ENCODE results near the gene CACNA2D1. TPM values are rescaled to one million over a fixed set of nuclear protein-coding genes. Genes with fewer than 3 reads are reported as not detected.

CACNA2D1 gene
- polyA plus RNA-seq, 1 experiment: 19.5 TPM

DNA sequence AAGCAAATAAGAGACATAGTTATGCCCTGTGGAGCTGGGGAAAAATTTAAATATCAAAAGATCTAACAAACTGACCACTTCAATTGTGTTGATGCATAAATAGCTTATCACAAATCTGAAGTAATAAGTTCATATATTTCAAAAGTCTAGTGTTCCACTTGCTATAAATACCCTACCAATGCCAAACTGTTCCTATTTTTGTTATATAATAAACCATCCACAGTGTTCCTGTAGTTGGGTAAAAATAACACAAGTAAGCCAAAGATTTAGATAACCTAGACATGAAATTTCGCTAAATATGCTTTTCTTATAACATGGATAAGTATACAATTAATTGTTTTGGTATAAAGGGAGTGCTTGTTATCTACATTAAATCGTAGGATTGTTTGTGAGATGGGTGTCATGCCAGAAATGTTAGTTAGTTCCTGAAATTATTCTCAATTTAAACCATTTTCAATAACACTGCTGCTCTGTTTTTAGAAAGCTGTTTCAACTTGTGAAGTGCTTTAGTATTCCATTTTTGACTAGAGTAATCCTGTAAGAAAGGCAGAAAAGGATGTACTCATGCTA lies 85.5 kb downstream of the CACNA2D1 start:
- no peaks in the 10 kb centered on the region for H3K27me3 ChIP-seq (ENCODE audit: control insufficient read depth, insufficient read depth, low read length)
- no peaks in the 10 kb centered on the region for H3K9me3 ChIP-seq (ENCODE audit: control insufficient read depth, insufficient read depth, low read length)
- DNase-seq (ENCODE audit: low read depth, low spot score): no peak
- ChIA-PET CTCF (no interaction called here), POLR2A (no interaction called here)
- H3K27ac ChIP-seq (ENCODE audit: low read depth, low read length): no peak overlapping the region
- H3K4me3 ChIP-seq (ENCODE audit: low read depth, low read length): no peak overlapping the region
- TF ChIP-seq, protein P1, sequence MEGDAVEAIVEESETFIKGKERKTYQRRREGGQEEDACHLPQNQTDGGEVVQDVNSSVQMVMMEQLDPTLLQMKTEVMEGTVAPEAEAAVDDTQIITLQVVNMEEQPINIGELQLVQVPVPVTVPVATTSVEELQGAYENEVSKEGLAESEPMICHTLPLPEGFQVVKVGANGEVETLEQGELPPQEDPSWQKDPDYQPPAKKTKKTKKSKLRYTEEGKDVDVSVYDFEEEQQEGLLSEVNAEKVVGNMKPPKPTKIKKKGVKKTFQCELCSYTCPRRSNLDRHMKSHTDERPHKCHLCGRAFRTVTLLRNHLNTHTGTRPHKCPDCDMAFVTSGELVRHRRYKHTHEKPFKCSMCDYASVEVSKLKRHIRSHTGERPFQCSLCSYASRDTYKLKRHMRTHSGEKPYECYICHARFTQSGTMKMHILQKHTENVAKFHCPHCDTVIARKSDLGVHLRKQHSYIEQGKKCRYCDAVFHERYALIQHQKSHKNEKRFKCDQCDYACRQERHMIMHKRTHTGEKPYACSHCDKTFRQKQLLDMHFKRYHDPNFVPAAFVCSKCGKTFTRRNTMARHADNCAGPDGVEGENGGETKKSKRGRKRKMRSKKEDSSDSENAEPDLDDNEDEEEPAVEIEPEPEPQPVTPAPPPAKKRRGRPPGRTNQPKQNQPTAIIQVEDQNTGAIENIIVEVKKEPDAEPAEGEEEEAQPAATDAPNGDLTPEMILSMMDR (IDR thresholded peaks at IDR 0.05; ENCODE audit: low read depth, low read length): no peak

DNA sequence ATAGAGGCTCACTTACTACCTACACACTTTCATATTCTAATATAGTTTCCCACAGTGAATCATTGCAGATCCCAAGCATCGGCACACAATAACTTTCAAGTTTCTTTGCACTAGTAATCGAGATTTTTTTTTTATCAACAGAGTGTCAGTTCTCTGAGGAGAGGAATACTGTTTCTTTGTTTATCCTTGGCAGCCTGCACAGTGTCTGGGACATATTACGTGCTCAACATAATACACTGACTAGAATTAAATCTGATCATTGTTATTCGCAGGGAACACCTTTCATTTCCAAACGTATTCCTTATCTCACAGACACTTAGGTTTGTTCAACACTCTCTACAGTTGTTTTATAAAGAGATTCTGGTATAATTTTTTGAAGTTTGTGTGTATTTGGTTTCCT lies 95.3 kb downstream of the CACNA2D1 start:
- ChIA-PET POLR2A (no interaction called here), CTCF (no interaction called here)
- DNase-seq (ENCODE audit: low read depth, low spot score): no peak
- Histone ChIP-seq H3K27ac (ENCODE audit: low read depth, low read length) (no peak overlapping the region), H3K4me3 (ENCODE audit: low read depth, low read length) (peak overlapping the region; percentile 17; the same call in 1 of the 2 replicates), H3K27me3 (ENCODE audit: control insufficient read depth, insufficient read depth, low read length) (no peaks in the 10 kb centered on the region), H3K9me3 (ENCODE audit: control insufficient read depth, insufficient read depth, low read length) (no peaks in the 10 kb centered on the region)
- TF ChIP-seq, protein P1 (IDR thresholded peaks at IDR 0.05; ENCODE audit: low read depth, low read length): no peak

DNA sequence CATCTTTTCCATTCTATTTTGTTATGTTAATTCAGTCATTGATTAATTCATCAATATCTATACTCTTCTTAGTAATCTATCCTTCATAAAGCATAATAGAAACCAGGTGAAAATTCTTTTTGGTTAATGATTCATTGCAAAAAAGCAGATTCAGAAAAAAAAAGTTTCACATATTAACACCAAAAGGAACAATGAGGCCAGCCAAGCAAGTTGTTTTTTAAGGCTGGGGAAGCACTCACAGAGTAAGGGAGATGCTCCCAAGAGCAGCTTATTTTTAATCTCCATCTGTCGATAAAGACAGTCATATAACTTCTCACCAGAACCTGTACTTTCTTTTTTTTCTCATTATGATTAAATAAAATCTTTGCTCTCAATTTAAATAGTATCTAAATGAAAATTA lies 95.8 kb downstream of the CACNA2D1 start:
- H3K27ac ChIP-seq (ENCODE audit: low read depth, low read length): no peak overlapping the region
- CTCF ChIA-PET: no interaction called here
- H3K9me3 ChIP-seq (ENCODE audit: control insufficient read depth, insufficient read depth, low read length): no peaks in the 10 kb centered on the region
- POLR2A ChIA-PET: no interaction called here
- peak overlapping the region; percentile 17; the same call in 1 of the 2 replicates for H3K4me3 ChIP-seq (ENCODE audit: low read depth, low read length)
- TF ChIP-seq, protein P1 (IDR thresholded peaks at IDR 0.05; ENCODE audit: low read depth, low read length): no peak
- H3K27me3 ChIP-seq (ENCODE audit: control insufficient read depth, insufficient read depth, low read length): no peaks in the 10 kb centered on the region
- DNase-seq (ENCODE audit: low read depth, low spot score): no peak

DNA sequence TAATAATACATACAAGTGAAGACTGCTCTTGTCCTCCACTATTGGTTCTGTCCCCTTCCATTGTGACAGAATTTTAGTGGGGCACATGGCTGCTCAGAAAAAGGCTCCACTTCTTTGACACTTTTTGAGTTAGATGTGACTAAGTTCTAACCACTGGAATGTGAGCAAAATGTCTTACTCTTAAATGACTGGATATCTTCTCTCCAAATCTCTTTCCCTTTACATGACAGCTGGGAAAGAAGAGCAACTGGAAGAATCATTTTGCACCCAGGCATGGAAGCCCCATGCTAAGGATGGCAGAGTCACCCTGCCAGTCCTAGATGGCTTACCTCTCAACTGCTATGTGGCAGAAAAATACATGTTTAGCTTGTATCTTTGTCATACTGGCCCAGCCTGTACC lies 97.7 kb downstream of the CACNA2D1 start:
- Histone ChIP-seq H3K4me3 (ENCODE audit: low read depth, low read length) (no peak overlapping the region), H3K27me3 (ENCODE audit: control insufficient read depth, insufficient read depth, low read length) (no peaks in the 10 kb centered on the region), H3K27ac (ENCODE audit: low read depth, low read length) (no peak overlapping the region), H3K9me3 (ENCODE audit: control insufficient read depth, insufficient read depth, low read length) (no peaks in the 10 kb centered on the region)
- POLR2A ChIA-PET: no interaction called here
- TF ChIP-seq, protein P1 (IDR thresholded peaks at IDR 0.05; ENCODE audit: low read depth, low read length): no peak
- DNase-seq (ENCODE audit: low read depth, low spot score): no peak
- CTCF ChIA-PET: no interaction called here

DNA sequence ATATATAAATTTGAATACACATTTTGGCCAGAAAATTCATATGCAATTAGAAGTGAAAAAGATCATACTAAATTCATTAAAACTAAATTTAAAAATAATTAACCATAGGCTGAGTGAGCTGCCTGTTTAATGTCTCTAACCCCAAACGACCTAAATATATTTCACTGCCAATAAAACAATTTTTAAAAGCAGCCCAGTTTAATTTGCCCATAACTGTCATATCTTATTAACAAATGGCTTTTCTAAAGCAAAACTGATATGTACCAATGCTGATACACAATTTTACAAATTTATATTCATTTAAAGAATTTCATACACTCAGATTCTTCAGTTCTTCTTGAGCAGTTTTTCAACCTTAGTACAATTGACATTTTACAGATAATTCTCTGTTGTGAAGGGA lies 99.9 kb downstream of the CACNA2D1 start:
- no peak for DNase-seq (ENCODE audit: low read depth, low spot score)

More for the DNA sequence above, 99.9 kb downstream of the CACNA2D1 start:
- H3K9me3 ChIP-seq (ENCODE audit: control insufficient read depth, insufficient read depth, low read length): no peaks in the 10 kb centered on the region
- POLR2A ChIA-PET: no interaction called here
- H3K27ac ChIP-seq (ENCODE audit: low read depth, low read length): no peak overlapping the region
- CTCF ChIA-PET: no interaction called here
- H3K4me3 ChIP-seq (ENCODE audit: low read depth, low read length): no peak overlapping the region
- TF ChIP-seq, protein P1 (IDR thresholded peaks at IDR 0.05; ENCODE audit: low read depth, low read length): no peak
- no peaks in the 10 kb centered on the region for H3K27me3 ChIP-seq (ENCODE audit: control insufficient read depth, insufficient read depth, low read length)
